ENCODE data around the gene TBR1.

TBR1 gene

DNA sequence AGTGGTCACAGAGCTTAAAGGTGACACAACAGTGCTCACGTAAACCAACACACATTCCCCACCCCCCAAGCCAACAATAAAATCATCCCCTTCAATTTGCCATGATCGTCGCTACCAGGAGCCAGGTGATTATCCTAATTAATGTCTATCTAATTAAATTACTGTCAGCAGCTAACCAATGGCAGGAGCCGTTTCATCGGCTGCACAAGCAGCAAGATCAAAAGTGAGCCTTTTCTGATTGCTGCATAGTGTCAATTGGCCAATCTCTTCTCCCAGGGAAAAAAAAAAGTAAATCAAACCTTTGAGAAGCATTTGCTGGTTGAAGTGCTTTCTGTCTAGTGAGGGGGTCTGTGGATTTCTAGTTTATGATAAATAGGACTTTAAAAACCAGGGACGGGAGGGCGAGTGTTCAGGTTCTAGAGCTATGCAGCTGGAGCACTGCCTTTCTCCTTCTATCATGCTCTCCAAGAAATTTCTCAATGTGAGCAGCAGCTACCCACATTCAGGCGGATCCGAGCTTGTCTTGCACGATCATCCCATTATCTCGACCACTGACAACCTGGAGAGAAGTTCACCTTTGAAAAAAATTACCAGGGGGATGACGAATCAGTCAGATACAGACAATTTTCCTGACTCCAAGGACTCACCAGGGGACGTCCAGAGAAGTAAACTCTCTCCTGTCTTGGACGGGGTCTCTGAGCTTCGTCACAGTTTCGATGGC, at the start of gene TBR1:
TBR1 (plus strand) TSS at position 311 of the 721 bp plus-strand sequence; CDS start at position 425, 114 bp downstream.
- DNase-seq: peak in 1 of 2 experiments; percentile 29

DNA sequence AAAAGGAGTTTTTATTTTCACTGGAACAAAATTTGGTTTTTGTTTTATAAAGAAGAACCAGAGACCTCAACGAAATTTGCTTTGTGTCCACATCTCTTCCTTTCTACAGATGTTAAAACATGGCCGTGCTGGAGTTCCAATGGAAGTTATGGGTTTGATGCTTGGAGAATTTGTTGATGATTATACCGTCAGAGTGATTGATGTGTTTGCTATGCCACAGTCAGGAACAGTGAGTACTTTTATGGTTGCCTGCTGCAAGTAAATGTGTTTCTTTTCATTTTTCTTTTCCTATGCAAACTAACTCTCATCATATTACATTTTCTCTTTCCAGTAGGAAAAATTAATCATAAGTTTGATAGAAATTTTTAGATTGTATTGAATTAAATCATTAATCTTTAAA, 48.4 kb upstream of the TBR1 start:
- peak in 1 of 2 experiments; percentile 10 for DNase-seq

DNA sequence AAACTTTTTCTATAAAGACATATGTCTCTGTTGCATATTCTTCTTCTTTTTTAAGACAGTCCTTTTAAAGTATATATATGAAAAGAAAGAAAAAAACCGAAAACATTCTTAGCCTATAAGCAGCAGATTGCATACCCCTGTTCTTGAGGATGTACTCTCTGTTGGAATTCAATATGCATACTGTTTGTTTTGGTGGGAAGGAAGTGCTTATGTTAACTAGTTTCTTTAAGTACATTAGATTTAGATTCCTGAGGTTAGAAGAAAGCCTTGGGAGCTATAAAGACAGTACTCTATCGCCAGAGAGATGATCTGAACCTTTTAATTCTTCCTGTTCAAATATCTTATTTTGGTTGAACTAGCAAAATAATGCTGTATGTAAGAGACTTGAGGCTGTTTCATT, 46.8 kb upstream of the TBR1 start:
- DNase-seq: no peak

DNA sequence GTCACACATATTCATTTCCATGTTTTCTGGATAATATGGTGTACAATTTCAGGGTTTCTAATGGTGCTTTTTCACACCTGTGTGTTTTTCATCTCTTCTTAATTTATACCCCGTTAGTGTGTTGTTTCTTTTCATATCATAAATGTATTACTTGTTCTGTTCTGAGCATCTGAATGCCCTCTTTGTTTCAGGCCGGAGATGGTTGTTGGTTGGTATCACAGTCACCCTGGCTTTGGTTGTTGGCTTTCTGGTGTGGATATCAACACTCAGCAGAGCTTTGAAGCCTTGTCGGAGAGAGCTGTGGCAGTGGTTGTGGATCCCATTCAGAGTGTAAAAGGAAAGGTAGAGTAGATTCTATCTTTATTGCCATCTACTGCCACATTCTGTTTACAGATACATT, 45.1 kb upstream of the TBR1 start:
- peak in 1 of 2 experiments; percentile 46 for DNase-seq

DNA sequence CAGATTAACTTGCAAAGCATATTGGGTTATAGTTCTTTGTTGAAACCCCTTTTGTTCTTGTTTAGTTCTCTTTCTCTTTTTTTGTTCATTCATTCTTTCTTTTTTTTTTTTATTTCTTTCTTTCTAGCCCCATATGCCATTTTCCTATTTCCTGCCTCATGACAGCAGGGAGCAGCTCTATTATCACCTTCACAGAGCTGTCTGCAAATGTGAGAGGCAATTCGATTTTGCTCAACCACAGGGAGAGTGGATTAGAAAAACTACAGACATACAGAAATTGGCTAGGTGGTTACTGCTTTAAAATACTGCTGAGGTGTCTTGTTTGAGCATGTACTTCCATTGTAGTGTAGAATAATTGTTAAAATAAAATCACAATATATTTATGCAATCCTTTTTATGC, 44.2 kb upstream of the TBR1 start:
- peak; percentile 17 to 65 for DNase-seq

DNA sequence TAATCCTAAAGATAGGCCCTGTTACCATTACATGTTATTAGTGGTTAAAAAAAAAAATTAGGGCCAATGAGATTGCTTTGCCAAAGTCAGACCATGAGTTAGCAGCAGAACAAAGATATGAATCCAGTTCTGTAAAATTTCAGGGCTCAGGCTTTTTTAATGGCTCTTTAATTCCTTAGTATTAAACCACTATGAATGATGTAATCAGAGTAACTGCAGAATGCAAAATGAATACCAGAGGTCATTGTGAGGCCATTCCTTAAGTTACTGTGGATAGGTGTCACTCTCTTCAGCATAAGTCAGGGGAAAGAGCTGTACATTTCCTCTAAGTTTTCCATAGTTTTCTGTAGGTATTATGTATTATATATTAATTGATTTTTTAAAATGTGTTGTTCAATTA, 42.2 kb upstream of the TBR1 start:
- no peak for DNase-seq

DNA sequence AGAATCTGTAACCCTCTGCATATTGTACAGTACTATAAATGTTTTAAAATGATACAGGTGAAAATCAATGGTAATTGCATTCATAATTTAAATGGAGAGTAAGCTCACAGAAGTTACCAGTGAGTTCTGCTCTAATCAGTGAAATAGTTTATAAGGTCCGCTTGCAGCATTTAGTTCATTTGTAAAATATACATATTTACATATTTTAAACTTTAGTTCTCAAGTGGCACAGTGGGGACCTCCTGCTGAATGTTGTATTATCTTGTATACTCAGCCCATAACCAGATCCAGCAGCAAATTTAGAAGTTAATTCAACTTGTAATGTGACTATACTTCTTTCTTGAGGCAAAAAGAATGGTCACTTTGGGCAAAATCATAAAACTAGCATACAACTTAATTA, 41.7 kb upstream of the TBR1 start:
- DNase-seq: no peak

DNA sequence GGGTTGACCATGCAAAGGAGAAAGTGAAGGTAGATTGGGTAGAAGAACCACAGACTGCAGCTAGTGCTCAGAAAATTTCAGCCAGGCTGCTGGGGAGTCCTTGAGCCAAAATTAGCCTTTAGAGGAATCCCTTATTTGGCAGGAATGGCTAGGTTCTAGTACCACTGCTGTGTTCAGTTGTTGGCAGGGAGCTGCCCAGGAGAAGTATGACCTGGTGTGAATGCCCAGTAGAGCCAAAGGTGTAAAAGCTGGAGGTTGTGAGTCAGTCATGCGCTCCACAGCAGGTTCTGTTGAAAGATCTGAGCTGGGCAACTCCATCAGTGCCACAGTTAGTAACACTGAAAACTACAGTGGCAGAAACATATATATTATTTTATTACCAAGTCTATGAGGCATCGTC, 36.4 kb upstream of the TBR1 start:
- no peak for DNase-seq

DNA sequence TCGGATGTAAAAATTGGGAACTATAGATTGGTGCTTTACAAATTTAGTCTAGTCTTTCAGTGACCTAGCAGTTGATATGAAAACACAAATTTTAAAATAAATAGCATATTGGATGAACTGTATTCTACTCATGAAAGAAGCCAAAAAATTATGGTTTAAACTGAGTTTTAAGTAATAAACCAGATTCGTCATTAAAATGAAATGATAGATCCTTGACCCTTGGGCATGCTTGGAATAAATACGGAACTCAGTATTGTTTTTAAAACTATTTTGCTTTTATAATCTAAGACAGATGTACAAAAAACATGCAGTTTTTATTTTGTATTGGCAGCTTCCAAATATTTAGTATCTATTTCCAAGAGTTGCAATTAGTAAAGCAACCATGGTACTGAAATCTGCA, 34.6 kb upstream of the TBR1 start:
- DNase-seq: no peak

DNA sequence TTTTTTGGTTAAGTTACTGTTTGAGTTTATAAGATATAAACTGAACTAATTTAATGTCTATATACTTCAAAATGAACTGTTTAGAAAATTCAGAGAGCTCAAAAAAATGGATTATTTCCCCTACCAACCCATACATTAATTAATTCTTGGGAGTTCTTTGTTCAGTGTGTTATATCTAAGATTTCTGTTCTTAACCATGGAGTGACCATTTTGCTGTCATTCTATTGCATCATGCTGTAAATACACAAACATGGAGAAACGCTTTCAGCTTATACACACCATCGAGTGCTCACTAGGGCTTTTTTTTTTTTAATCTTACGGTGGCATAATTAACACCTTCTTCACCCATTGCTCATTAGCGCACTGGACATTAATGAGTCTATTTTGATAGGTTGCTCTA, 33.4 kb upstream of the TBR1 start:
- no peak for DNase-seq

DNA sequence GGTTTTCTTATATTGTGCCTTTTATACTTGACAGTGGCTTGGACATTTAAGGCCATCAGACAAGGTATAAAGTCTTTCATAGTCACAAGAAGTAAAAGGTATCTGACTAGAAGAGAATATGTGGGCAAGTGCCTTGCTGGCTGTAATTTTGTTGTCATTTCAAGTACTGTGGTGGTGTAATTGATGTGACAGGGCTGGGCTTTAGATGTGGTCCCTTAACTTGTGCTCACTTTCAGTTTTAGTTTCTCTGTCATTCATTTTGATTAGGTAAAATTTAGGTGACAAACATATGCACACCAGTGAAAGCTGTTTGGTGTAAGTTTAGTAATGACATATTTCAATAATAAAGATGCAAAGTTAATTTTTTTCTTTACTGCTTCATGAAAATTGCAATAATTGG, 31.2 kb upstream of the TBR1 start:
- no peak for DNase-seq

DNA sequence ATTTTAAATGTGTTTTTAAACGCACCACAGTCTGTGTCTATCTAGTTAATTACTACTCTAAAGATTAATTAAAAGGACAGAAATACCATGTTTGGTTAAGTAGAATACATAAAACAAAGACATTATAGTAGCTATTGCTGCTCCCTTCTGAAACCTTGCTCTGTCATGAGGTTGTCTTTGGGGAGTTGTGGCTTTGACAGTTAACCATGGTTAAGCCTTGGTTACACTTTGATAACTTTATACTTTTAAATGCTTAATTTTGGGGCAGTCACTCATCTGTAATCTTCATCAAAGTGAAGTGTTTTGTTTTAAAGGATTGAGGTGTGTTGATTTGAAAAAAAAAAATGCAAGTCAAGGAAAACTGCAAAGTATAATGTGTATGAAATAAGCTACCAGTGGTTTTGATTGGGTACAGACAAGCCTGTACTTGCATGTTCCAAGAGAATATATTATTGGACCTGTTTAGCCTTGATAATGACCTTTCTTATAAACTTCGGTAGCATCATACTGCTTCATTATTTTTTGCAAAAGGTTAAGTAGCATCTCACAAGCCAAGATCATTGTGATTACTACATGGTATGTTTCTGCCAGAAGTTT, 29.8 kb upstream of the TBR1 start:
- DNase-seq: no peak

DNA sequence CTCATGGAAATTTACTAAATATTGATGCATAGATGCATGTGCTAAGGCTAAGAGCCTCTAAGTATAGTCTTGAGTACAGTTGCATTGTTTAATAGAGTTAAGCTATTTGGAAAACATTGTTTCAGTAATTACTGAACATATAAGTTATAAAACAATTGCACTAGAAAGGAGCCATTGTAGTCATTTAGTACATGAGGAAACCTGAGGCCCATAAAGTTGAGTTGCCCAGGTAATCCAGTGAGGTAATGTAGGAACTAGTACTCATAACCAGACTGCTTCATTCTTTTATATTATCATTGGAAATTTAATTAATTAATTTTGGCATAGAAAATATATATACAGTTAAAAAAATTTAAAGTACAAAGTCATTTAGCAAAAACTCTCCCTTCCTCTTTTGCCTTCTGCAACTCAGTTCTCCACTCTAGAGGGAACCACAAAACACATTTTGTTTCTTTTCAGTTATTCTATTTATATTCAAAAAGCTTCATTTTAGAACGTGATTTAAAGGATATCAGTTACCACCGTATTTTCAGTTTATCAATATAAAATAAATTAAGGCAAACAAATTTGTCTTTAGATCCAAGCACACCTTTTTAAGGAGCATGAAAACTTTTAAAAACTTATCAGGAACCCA, 27.8 kb upstream of the TBR1 start:
- no peak for DNase-seq

DNA sequence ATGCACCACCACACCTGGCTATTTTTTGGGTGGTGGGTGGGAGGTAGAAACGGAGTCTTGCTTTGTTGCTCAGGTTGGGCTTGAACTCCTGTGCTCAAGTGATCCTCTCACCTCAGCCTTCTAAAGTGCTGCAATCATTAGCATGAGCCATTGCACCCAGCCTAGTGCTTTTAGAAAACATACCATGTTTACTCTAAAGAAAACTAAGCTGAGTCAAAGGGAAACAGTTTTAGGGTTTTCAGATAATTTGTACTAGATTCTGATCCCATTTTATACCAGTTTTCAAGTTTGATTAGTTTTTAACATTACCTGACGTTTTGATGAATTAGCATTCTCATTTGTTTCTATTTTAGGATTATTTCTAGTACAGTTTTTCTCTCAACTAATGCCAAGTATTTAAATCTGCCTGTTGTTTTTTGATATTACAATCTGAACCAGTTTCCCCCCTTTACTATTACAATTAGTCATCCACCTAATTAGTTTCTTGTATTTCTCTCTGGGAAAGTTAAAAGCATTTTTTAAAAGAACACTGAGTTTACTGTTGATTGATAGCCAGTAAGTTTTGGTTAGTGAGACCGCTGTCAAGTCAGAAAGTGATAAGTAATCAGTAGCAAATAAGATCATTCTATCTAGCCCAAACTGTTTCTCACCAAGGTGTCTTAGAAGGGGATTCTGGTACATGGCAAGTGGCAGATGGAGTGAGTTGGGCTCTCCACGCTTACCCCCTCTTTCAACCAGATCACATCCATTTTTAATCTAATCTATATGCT, 24.2 kb upstream of the TBR1 start:
- DNase-seq: no peak

DNA sequence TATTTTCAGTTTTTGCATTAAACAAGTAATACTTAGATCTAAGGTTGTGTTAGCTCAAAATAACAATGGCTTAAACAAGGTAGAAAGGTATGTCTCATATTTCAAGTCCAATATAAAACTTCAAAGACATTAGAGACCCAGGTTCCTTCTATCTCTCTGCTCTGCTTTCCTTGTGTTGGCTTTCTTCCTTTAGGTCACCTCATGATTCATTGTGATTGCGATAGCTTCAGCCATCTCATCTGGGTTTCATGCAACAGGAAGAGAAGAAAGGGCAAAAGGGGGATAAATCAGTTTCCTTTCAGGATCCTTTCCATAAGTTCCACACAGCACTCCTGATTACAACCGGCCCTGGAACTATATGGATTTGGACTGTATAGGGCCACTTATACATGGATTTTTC, 16.0 kb upstream of the TBR1 start:
- no peak for DNase-seq

DNA sequence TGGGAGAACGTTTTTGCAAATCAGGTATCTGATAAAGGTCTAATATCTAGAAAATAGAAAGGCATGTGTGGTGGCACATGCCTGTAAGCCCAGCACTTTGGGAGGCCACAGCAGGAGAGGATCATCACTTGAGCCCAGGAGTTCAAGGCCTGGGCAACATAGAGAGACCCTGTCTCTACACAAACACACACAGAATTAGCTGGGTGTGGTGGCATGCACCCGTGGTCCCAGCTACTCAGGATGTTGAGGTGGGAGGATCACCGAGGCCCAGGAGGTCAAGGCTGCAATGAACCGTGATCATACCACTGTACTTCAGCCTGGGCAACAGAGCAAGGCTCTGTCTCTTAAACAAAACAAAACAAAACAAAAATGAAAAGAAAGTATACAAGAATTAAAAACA, 13.8 kb upstream of the TBR1 start:
- no peak for DNase-seq

DNA sequence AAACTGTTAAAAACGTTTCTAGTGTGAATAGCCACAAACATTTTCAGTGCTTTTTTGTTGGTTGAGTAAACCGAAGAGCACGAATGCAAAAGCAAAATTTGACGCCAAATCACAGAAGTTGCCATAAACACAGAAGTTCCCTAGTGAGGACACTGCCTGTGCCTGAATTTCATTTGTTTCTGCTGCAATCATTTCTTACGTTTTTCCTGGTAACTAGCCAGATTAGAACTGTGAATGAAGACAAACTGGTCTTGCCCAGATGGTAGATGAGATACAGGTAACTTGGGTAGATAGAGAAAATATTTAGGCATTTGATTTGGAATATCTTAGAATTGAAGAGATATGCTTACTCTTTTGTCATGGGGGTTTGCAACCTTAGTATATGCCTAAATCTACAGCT, 9.8 kb upstream of the TBR1 start:
- DNase-seq: no peak

DNA sequence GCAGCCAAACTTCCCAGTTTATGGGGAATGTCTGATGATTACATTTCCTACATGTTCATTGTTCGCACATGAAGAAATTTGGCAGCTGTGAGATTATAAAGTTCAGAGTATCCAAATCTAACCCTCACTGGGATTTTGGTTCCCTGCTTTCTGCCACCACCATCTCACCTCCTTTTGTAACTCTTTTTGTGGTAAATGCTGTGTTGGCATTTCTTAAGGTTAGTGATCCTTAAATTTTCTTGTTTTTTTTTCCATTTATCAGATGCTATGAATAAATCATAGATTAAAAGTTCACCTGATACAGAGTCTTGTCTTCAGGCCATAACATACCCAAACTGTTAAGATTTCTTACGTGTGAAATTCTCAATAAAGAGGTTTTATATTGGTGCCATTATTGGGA, 8.5 kb upstream of the TBR1 start:
- no peak for DNase-seq

DNA sequence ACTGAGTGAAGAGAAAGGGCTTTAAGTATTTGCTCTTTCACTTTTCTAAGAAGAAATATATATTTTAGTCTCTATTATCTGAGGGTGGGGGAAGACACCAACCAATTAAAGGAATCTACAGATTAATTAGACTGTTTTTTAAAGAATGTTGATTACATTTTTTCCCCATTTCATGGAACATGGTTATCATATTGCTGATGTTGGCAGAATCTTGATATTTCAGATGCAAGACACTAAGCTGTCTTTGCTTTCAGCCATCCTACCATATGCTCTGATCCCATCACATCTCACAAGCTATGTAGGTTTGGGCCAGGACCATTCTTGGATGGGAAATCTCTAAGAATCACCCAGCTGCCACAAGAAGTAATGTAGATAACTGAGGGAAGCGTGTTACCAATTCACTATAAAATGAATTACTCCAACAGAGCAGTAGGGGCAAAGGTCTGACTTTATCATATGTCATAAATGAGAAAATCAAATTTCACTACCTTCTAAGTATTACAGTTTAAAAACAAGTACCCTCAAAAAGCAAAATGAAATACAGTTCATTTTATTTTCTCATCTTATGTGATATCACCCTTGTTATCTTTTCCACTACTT, 6.7 kb upstream of the TBR1 start:
- DNase-seq: no peak

DNA sequence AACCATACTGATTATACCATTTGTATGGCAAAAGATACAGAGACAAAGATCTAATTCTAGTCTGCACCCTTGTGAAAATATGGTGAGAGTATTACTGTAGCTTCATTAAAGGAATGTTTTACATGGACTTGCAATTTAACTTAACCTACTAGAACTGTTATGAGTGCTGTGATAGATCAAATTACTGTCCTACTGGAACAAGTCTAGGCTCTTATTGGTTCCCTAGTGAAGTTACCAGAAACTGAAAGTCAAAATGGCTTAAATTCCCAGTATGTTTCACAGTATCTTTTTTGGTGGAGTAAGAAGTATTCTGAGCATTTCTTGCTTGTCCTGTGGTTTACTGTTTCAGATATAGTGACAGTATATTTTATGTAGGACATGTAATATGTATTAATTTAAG, 3.8 kb upstream of the TBR1 start:
- DNase-seq: no peak

DNA sequence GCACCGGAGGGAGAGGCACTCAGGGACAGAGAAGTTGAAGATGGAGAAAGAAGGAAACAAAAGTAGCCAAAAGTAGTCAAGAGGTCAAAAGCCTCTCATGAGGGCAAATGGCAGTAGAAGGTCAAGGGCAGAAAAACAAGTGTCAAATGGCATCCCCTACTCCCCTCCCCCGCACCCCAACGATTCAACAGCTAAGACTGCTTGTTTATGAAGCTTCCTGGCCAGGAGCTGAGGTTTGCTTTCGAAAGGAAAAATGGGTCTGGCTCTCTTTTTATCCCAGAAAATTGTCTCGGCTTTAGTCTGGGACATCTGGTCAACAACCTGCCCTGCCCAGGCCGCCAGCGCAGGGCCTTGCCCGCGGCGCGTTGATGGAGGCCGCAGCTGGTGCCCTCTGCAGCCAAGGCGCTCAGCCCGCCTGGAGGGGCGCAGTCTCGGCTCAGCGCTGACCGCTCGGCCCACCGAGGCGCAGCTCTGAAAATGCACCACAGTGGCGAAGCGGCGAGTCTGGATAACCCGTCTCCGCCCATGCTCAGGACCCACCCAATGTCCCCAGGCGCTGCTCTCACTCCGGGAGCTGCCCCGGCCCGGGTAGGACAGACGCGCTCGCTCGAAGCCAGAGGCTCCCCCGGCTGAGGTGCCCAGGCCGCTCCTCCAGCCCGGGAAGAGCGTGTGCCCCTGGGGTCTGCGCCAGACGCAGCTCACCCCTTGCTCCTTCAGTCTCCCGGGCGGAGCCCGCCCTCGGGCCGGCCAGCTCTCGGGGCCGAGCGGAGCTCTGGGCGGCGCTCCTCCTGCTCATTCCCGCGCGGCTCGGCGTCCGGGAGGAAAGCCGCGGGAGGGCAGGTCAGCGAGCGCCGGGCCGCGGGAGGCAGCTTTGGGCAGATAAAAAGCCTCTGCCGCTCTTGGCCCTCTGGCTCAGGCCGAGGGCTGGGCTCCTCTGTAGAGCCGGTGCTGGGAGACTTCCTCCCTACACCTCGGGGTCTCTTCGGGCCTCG, 1.8 kb upstream of the TBR1 start:
- DNase-seq: peak; percentile 21 to 41

Data from NCI-H2081 (cell line).